Esophagus squamous epithelium (tissue), 5 donors: ENCODE results near the gene MALRD1. TPM values are rescaled to one million over a fixed set of nuclear protein-coding genes. Genes with fewer than 3 reads are reported as not detected.

Experiments used
- DNase-seq: peaks from one replicate; lab custom pipeline; 2025; lab: John Stamatoyannopoulos, UW
- H3K27ac ChIP-seq, 4 donors: fragments of 200-600 bp; sonication (generic); one replicate each; pipeline ENCODE4 v1.5.1; 2016 to 2019; ENCODE audit warnings: mild to moderate bottlenecking in 1 of 4
- H3K27me3 ChIP-seq, 4 donors: fragments of 200-600 bp; sonication (generic); 1 replicate in 3 of 4; 2 replicates in 1 of 4; pipeline versions ENCODE4 v1.5.1 to v1.6.0; 2017 to 2021; ENCODE audit warnings: antibody characterized with exemption in 1 of 4
- H3K36me3 ChIP-seq, 3 donors: fragments of 200-600 bp; sonication (generic); one replicate each; pipeline ENCODE4 v1.5.1; 2016 to 2019
- H3K4me1 ChIP-seq, 3 donors: fragments of 200-600 bp; sonication (generic); one replicate each; pipeline ENCODE4 v1.5.1; 2017 to 2019
- H3K4me3 ChIP-seq, 4 donors: fragments of 200-600 bp; sonication (generic); 1 replicate in 3 of 4; 2 replicates in 1 of 4; pipeline ENCODE4 v1.5.1; 2016 to 2019; ENCODE audit warnings: mild to moderate bottlenecking in 2 of 4, moderate library complexity in 1 of 4
- H3K9me3 ChIP-seq, 3 donors: fragments of 200-600 bp; sonication (generic); one replicate each; pipeline ENCODE4 v1.5.1; 2016 to 2019
- CTCF ChIP-seq, 6 experiments: fragments of 450-650 bp in 4 of 6; fragments of 200-600 bp in 2 of 6; sonication (generic) in 2 of 6; IDR thresholded peaks; one replicate each; pipeline ENCODE4 v1.5.1; 2016 to 2019; ENCODE audit warnings: antibody characterized with exemption in 6 of 6, mild to moderate bottlenecking in 4 of 6, moderate library complexity in 4 of 6
- POLR2A ChIP-seq, 4 donors: fragments of 450-650 bp; IDR thresholded peaks; one replicate each; pipeline ENCODE4 v1.6.1; 2017; ENCODE audit warnings: antibody characterized with exemption in 4 of 4, mild to moderate bottlenecking in 4 of 4, moderate library complexity in 3 of 4
- WGBS, 2 donors: methylation state at CpG; one replicate each; pipeline ENCODE4 v1.1.5; 2018; 5-methylcytosine and 5-hydroxymethylcytosine counted together
- intact Hi-C: fragments of 100-400 bp; cut with DNase I; formaldehyde crosslinking; loops from one replicate; pipeline ENCODE4 v1.15.0; 2022
- total RNA-seq, 4 donors: library from RNA; depleted of rRNA; stranded (reverse); fragments of >200 nt; gene quantifications; one replicate each; pipeline ENCODE4 v1.1.0, GENCODE V29; 2016
- donor health status: DM: yes; HTN: yes; CAD: no.

Gene MALRD1
- total RNA-seq, 4 donors from 2014 or later = 0.38 TPM; not detected in 3

DNA sequence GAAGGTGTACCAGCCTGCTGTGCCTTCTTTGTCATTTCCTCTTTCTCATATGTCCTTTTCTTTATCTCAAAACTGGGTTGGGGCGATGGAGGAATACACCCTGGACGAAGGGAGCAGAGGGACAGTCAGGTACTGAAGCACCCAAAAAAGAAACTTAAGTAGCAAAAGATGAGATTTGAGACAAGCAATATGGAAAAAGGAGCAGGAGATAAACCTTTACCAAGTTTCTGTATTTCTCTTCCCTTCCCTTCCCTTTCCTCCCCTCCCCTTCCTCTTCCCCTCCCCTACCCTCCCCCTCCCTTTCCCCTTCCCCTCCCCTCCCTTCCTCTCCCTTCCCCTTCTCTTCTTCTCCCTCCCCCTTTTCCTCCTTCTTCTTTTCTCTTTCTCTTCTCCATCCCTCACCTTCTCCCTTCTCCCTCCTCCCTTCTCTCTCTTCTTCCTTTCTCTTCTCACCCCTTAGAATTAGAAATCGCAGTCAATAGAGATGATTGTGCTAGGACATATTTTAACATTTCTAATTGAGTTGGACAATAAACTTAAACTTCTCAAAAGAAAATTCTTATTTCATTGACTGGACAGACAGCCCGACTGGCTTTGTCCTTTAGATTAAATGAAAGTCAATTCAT is 652.9 kb downstream of the MALRD1 start:
- TF ChIP-seq CTCF (IDR thresholded peaks at IDR 0.05) (no peak), POLR2A (IDR thresholded peaks at IDR 0.05) (no peak)
- H3K9me3 ChIP-seq = no peaks in the 10 kb centered on the region
- no peak overlapping the region for H3K4me3 ChIP-seq
- intact Hi-C loops = no loop called here
- 84 to 93% methylated on average over 4 of the region's 4 CpGs for WGBS, 2 donors
- no peak overlapping the region for H3K27ac ChIP-seq
- H3K4me1 ChIP-seq = no peaks in the 10 kb centered on the region
- H3K36me3 ChIP-seq = no peaks in the 10 kb centered on the region
- no peak for DNase-seq
- no peaks in the 10 kb centered on the region for H3K27me3 ChIP-seq

- H3K9me3 ChIP-seq = no peaks in the 10 kb centered on the region
- no peak overlapping the region for H3K27ac ChIP-seq
- no peaks in the 10 kb centered on the region for H3K27me3 ChIP-seq
- intact Hi-C loops = no loop called here
- no peak for DNase-seq
- TF ChIP-seq POLR2A (IDR thresholded peaks at IDR 0.05) (no peak), CTCF (IDR thresholded peaks at IDR 0.05) (no peak)
- 60 to 70% methylated on average over 2 of the region's 2 CpGs for WGBS, 2 donors
- no peaks in the 10 kb centered on the region for H3K36me3 ChIP-seq
- H3K4me3 ChIP-seq = no peak overlapping the region
- H3K4me1 ChIP-seq = no peaks in the 10 kb centered on the region
Measured at GRCh38 chr10:19702215-19702614, 653.6 kb downstream of the MALRD1 start.

GRCh38 chr10:19704544-19704943 is 655.9 kb downstream of the MALRD1 start:
- Histone ChIP-seq H3K4me1 (no peaks in the 10 kb centered on the region), H3K27me3 (no peaks in the 10 kb centered on the region), H3K4me3 (no peak overlapping the region), H3K9me3 (no peaks in the 10 kb centered on the region), H3K36me3 (no peaks in the 10 kb centered on the region), H3K27ac (no peak overlapping the region)
- no peak for TF ChIP-seq POLR2A (IDR thresholded peaks at IDR 0.05)
- no peak for TF ChIP-seq CTCF (IDR thresholded peaks at IDR 0.05)
- no peak for DNase-seq
- WGBS, 2 donors = 26 to 32% methylated on average over 2 of the region's 2 CpGs
- intact Hi-C loops = no loop called here

DNA sequence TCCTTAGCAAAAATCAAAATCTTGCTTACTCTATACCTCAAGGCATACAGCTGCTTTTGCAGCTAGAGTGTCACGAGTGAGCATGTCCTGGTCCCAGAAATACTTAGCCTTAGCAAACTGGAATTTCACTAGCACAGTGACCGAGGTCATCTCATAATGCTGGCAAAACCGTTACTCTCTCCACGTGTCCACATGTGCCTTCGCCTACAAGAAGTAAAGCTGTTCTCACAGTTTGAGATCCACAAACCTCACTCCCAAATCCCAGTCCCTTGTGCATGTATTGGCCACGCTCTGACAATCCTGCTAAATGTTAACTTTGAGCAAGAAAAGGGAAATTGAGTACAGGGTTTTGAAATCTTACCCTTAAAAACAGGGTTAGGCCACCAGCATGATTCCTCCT is 656.6 kb downstream of the MALRD1 start:
- Histone ChIP-seq H3K36me3 (no peaks in the 10 kb centered on the region), H3K27ac (no peak overlapping the region), H3K9me3 (no peaks in the 10 kb centered on the region), H3K27me3 (no peaks in the 10 kb centered on the region), H3K4me1 (no peaks in the 10 kb centered on the region), H3K4me3 (no peak overlapping the region)
- TF ChIP-seq CTCF (IDR thresholded peaks at IDR 0.05) = no peak
- no peak for TF ChIP-seq POLR2A (IDR thresholded peaks at IDR 0.05)
- intact Hi-C loops = no loop called here
- WGBS, 2 donors = 72 to 73% methylated on average over 4 to 6 of the region's 6 CpGs
- DNase-seq = no peak

- H3K27me3 ChIP-seq = no peaks in the 10 kb centered on the region
- intact Hi-C loops = no loop called here
- H3K9me3 ChIP-seq = peaks cover 0 to 7% (median 0%) of the 10 kb centered on the region in 3 donors
- no peaks in the 10 kb centered on the region for H3K4me1 ChIP-seq
- no peak overlapping the region for H3K27ac ChIP-seq
- 75 to 77% methylated on average over 1 of the region's 1 CpG for WGBS, 2 donors
- H3K4me3 ChIP-seq = no peak overlapping the region
- TF ChIP-seq CTCF (IDR thresholded peaks at IDR 0.05) (no peak), POLR2A (IDR thresholded peaks at IDR 0.05) (no peak)
- H3K36me3 ChIP-seq = no peaks in the 10 kb centered on the region
- DNase-seq = no peak
Measured at GRCh38 chr10:19706904-19707303, 658.3 kb downstream of the MALRD1 start.
